ENCODE results near the gene MYLK3. TPM values are rescaled to one million over a fixed set of nuclear protein-coding genes. Genes with fewer than 3 reads are reported as not detected.

MYLK3 gene
- 0.44 and 2.3 TPM in 2 replicates for total RNA-seq (2014; rRNA removed; shearing (Covaris generic))
- total RNA-seq (2022), result 0.97 and 1.3 TPM in 2 replicates
- Bru-seq, nascent RNA, result percentile 24 among the genes with signal in this experiment
- percentile 25 among the genes with signal in this experiment for BruChase-seq, experiment 1, labeled RNA remaining after a 6-hour chase
- percentile 22 among the genes with signal in this experiment for BruChase-seq, experiment 2, labeled RNA remaining after a 2-hour chase
- long read RNA-seq, partial matches to known transcripts, result 0 of 1 reads
- long read RNA-seq, other reads (novel, unspliced or antisense), result 1 of 1 reads

GRCh38 chr16:46747777-46748651, at the start of gene MYLK3:
Gene MYLK3, minus strand, starts transcription at chr16:46748344. Its CDS starts 151 bp downstream, at chr16:46748193.
- intact Hi-C loops (cut with micrococcal nuclease; ENCODE audit: unreplicated experiment), result no loop called here
- Histone ChIP-seq H2AFZ (ENCODE audit: low read length) (peak within 1 kb of the TSS; percentile 22; the same call in 1 of the 2 replicates), H3K4me2 (ENCODE audit: low read length) (no peak within 1 kb of the TSS), H3K9me2 (ENCODE audit: insufficient read depth, low read length) (no peaks in the 10 kb centered on the region), H4K20me1 (ENCODE audit: insufficient read depth, low read length) (no peaks in the 10 kb centered on the region), H3K79me2 (ENCODE audit: insufficient read depth, low read depth, low read length) (no peaks in the 10 kb centered on the region), H3K36me3 (ENCODE audit: insufficient read depth, low read length) (no peaks in the 10 kb centered on the region), H3K4me3 (ENCODE audit: low read depth, low read length, poor library complexity, severe bottlenecking) (no peak within 1 kb of the TSS), H3K4me1 (ENCODE audit: insufficient read depth, low read length, poor library complexity, severe bottlenecking) (peaks cover 14% of the 10 kb centered on the region), H3K9me3 (ENCODE audit: low read length) (no peaks in the 10 kb centered on the region), H3K27ac (ENCODE audit: low read depth, low read length, poor library complexity, severe bottlenecking) (no peak within 1 kb of the TSS)
- no peak for DNase-seq (ENCODE audit: low spot score)
- TF ChIP-seq, protein P1, sequence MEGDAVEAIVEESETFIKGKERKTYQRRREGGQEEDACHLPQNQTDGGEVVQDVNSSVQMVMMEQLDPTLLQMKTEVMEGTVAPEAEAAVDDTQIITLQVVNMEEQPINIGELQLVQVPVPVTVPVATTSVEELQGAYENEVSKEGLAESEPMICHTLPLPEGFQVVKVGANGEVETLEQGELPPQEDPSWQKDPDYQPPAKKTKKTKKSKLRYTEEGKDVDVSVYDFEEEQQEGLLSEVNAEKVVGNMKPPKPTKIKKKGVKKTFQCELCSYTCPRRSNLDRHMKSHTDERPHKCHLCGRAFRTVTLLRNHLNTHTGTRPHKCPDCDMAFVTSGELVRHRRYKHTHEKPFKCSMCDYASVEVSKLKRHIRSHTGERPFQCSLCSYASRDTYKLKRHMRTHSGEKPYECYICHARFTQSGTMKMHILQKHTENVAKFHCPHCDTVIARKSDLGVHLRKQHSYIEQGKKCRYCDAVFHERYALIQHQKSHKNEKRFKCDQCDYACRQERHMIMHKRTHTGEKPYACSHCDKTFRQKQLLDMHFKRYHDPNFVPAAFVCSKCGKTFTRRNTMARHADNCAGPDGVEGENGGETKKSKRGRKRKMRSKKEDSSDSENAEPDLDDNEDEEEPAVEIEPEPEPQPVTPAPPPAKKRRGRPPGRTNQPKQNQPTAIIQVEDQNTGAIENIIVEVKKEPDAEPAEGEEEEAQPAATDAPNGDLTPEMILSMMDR (conservative IDR thresholded peaks at IDR 0.05; ENCODE audit: low read length), result no peak
- no peak for TF ChIP-seq EZH2phosphoT487 (IDR thresholded peaks at IDR 0.05; ENCODE audit: borderline replicate concordance, low read depth, low read length)
- ChIA-PET CTCF (ENCODE audit: unreplicated experiment) (no interaction called here), POLR2A (interaction anchor here (0.6 to 1.1 kb wide), 2 partner anchors 14 to 42 kb away, joined by 3 to 4 read pairs; no protein-coding TSS in a partner anchor)
- BruUV-seq (replicated peaks), result no TSS peak

GRCh38 chr16:46797501-46797900, 49.4 kb upstream of the MYLK3 start:
- H3K9me3 ChIP-seq (ENCODE audit: low read length), result peaks cover 26% of the 10 kb centered on the region
- no peaks in the 10 kb centered on the region for H4K20me1 ChIP-seq (ENCODE audit: insufficient read depth, low read length)
- no peak for DNase-seq (ENCODE audit: low spot score)
- H2AFZ ChIP-seq (ENCODE audit: low read length), result no peak overlapping the region
- ChIA-PET POLR2A (interaction anchor here (1.1 to 2.4 kb wide), 3 partner anchors 10 to 98 kb away, joined by 3 to 10 read pairs (median 4); no protein-coding TSS in a partner anchor), CTCF (ENCODE audit: unreplicated experiment) (no interaction called here)
- no peaks in the 10 kb centered on the region for H3K79me2 ChIP-seq (ENCODE audit: insufficient read depth, low read depth, low read length)
- no peaks in the 10 kb centered on the region for H3K9me2 ChIP-seq (ENCODE audit: insufficient read depth, low read length)
- BruUV-seq (replicated peaks), result no TSS peak
- no peak for TF ChIP-seq EZH2phosphoT487 (IDR thresholded peaks at IDR 0.05; ENCODE audit: borderline replicate concordance, low read depth, low read length)
- TF ChIP-seq, protein P1 (conservative IDR thresholded peaks at IDR 0.05; ENCODE audit: low read length), result no peak
- H3K36me3 ChIP-seq (ENCODE audit: insufficient read depth, low read length), result peaks cover 40% of the 10 kb centered on the region
- intact Hi-C loops (cut with micrococcal nuclease; ENCODE audit: unreplicated experiment), result no loop called here
- H3K4me2 ChIP-seq (ENCODE audit: low read length), result no peak overlapping the region
- no peak overlapping the region for H3K4me3 ChIP-seq (ENCODE audit: low read depth, low read length, poor library complexity, severe bottlenecking)
- H3K27ac ChIP-seq (ENCODE audit: low read depth, low read length, poor library complexity, severe bottlenecking), result no peak overlapping the region
- H3K4me1 ChIP-seq (ENCODE audit: insufficient read depth, low read length, poor library complexity, severe bottlenecking), result no peaks in the 10 kb centered on the region
